ENCODE data around the gene DRP2.

- no peak for TF ChIP-seq POLR2A (IDR thresholded peaks at IDR 0.05; ENCODE audit: low read depth, low read length)
- no peak for TF ChIP-seq PAX5 (IDR thresholded peaks at IDR 0.05; ENCODE audit: insufficient read depth, low read length, severe bottlenecking)
- no peak for TF ChIP-seq SPI1 (IDR thresholded peaks at IDR 0.05; ENCODE audit: low read depth, low read length)
Measured at GRCh38 chrX:101258259-101258581, 38.6 kb downstream of the DRP2 start.
